Measurements from ENCODE around the gene ZGRF1.

Gene ZGRF1

GRCh38 chr4:112515198-112516065, 121.3 kb downstream of the ZGRF1 start:
- Histone ChIP-seq H3K4me2 (peak overlapping the region; percentile 78), H3K27ac (peak overlapping the region; percentile 20; the same call in 1 of the 2 replicates), H3K4me3 (IDR thresholded peaks at IDR 0.05; ENCODE audit: insufficient read depth, low read depth, low read length) (no peak overlapping the region), H3K4me1 (ENCODE audit: low read depth, poor library complexity, severe bottlenecking) (peaks cover 30% of the 10 kb centered on the region), H2AFZ (ENCODE audit: low read depth) (peak overlapping the region; percentile 99), H3K79me2 (ENCODE audit: insufficient read depth, low read depth) (no peaks in the 10 kb centered on the region), H4K20me1 (ENCODE audit: insufficient read depth) (no peaks in the 10 kb centered on the region), H3K9ac (peak overlapping the region; percentile 47; the same call in 1 of the 2 replicates), H3K36me3 (ENCODE audit: insufficient read depth) (no peaks in the 10 kb centered on the region), H3K27me3 (ENCODE audit: insufficient read depth, low read depth) (0 out of 2 replicates have a peak, but pooled peaks cover 5% of the 10 kb centered on the region)
- TF ChIP-seq CTCF (conservative IDR thresholded peaks at IDR 0.05; ENCODE audit: low read depth, low read length): no peak

- Histone ChIP-seq H3K36me3 (ENCODE audit: insufficient read depth) (no peaks in the 10 kb centered on the region), H3K27ac (no peak overlapping the region; the same call in 1 of the 2 replicates), H3K27me3 (ENCODE audit: insufficient read depth, low read depth) (0 out of 2 replicates have a peak, but pooled peaks cover 5% of the 10 kb centered on the region), H3K4me1 (ENCODE audit: low read depth, poor library complexity, severe bottlenecking) (peaks cover 30% of the 10 kb centered on the region), H4K20me1 (ENCODE audit: insufficient read depth) (no peaks in the 10 kb centered on the region), H3K9ac (peak overlapping the region; percentile 47; the same call in 1 of the 2 replicates), H3K4me3 (IDR thresholded peaks at IDR 0.05; ENCODE audit: insufficient read depth, low read depth, low read length) (no peak overlapping the region), H2AFZ (ENCODE audit: low read depth) (peak overlapping the region; percentile 99), H3K4me2 (peak overlapping the region; percentile 78), H3K79me2 (ENCODE audit: insufficient read depth, low read depth) (no peaks in the 10 kb centered on the region)
- TF ChIP-seq CTCF (conservative IDR thresholded peaks at IDR 0.05; ENCODE audit: low read depth, low read length): peak; percentile 6; the same call in 1 of the 2 replicates
These were observed 122.0 kb downstream of the ZGRF1 start for GRCh38 chr4:112514647-112515197.

GRCh38 chr4:112513971-112514646, 122.6 kb downstream of the ZGRF1 start:
- Histone ChIP-seq H3K4me2 (peak overlapping the region; percentile 78), H3K9ac (peak overlapping the region; percentile 47; the same call in 1 of the 2 replicates), H4K20me1 (ENCODE audit: insufficient read depth) (no peaks in the 10 kb centered on the region), H3K4me3 (IDR thresholded peaks at IDR 0.05; ENCODE audit: insufficient read depth, low read depth, low read length) (no peak overlapping the region), H3K4me1 (ENCODE audit: low read depth, poor library complexity, severe bottlenecking) (peaks cover 30% of the 10 kb centered on the region), H3K27me3 (ENCODE audit: insufficient read depth, low read depth) (0 out of 2 replicates have a peak, but pooled peaks cover 5% of the 10 kb centered on the region), H3K36me3 (ENCODE audit: insufficient read depth) (no peaks in the 10 kb centered on the region), H2AFZ (ENCODE audit: low read depth) (peak overlapping the region; percentile 99), H3K27ac (no peak overlapping the region; the same call in 1 of the 2 replicates), H3K79me2 (ENCODE audit: insufficient read depth, low read depth) (no peaks in the 10 kb centered on the region)
- TF ChIP-seq CTCF (conservative IDR thresholded peaks at IDR 0.05; ENCODE audit: low read depth, low read length): peak; percentile 35

- H3K79me2 ChIP-seq (ENCODE audit: insufficient read depth, low read depth): no peaks in the 10 kb centered on the region
- no peak for TF ChIP-seq CTCF (conservative IDR thresholded peaks at IDR 0.05; ENCODE audit: low read depth, low read length)
- H4K20me1 ChIP-seq (ENCODE audit: insufficient read depth): no peaks in the 10 kb centered on the region
- H2AFZ ChIP-seq (ENCODE audit: low read depth): no peak overlapping the region
- no peak overlapping the region for H3K9ac ChIP-seq
- no peak overlapping the region for H3K27ac ChIP-seq
- H3K4me3 ChIP-seq (IDR thresholded peaks at IDR 0.05; ENCODE audit: insufficient read depth, low read depth, low read length): no peak overlapping the region
- H3K4me2 ChIP-seq: no peak overlapping the region
- no peaks in the 10 kb centered on the region for H3K36me3 ChIP-seq (ENCODE audit: insufficient read depth)
- no peaks in the 10 kb centered on the region for H3K27me3 ChIP-seq (ENCODE audit: insufficient read depth, low read depth)
- H3K4me1 ChIP-seq (ENCODE audit: low read depth, poor library complexity, severe bottlenecking): peaks cover 11% of the 10 kb centered on the region
These were observed 124.9 kb downstream of the ZGRF1 start for GRCh38 chr4:112511803-112512118.
